SHP77 treated with DMSO at 0.1 percent for 48 hours (cell line): ENCODE results near the gene ABHD12B.
"Not testable (repeated sequence)": the region's sequence is repeated elsewhere in the genome, so short reads cannot be mapped to it uniquely, and the experiment has no call there.

Experiments used
- DNase-seq: peaks from one replicate; lab custom pipeline; 2025; lab: John Stamatoyannopoulos, UW

The ABHD12B gene

GRCh38 chr14:50936882-50937281 is 65.0 kb downstream of the ABHD12B start:
- DNase-seq: no peak

- DNase-seq: no peak
Observed at GRCh38 chr14:50937325-50937724, 65.5 kb downstream of the ABHD12B start.

GRCh38 chr14:50937800-50938199 is 65.9 kb downstream of the ABHD12B start:
- DNase-seq: no peak

DNA sequence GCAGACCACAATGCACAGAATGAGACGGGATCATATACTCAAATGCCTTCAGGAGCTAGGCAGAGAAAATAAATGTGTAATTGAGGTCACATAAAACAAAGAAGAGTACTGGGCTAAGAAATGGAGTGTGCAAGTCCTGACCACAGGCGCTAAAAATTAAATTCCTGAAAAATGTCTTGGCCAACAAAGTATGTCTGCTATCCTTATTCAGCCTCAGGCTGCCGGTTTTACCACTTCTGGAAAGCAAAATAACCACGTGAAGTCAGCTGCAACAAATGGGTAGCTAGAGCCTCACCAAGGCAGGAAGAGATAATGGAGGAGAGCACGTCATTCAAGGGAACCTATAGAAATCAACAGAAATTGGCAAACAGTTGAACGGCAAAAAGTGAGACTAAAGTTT is 69.3 kb downstream of the ABHD12B start:
- DNase-seq: no peak

GRCh38 chr14:50941638-50942037 is 69.8 kb downstream of the ABHD12B start:
- not testable (repeated sequence) for DNase-seq

DNA sequence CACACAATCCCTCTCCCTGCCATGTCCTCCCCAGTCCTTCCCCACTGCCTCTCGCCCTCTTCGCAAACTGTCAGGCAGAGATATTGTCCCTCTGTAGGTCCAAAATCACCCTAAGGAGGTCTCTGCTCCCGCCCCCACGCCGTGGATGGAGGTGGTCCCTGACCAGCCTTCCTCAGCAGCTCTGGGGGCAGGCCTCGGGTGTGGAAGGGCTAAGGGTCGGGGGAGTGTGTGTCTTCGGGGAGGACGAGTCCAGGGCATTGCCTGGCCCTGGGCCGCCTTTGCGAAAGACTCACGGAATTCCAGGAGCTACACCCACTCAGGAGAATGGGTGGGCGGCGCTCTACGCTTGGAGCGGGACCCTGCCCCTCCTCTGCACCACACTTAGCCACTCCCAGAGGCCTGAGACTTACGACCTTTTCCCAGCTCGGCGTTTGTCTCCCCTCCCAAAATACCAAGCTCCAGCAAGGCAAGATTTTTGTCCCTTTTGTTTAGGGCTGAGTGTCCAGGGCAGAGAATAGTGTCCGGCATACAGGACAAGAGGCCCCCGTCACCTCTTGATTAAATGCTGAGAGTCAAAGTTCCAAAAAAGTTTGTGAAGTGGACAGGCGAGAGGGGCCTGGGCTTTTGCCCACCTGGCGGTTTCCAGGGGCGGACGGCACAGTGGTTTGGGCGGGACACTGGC is 71.5 kb downstream of the ABHD12B start:
- DNase-seq: no peak

GRCh38 chr14:50943943-50944646 is 72.2 kb downstream of the ABHD12B start, which contains the start of gene PYGL:
TSS of gene PYGL (minus strand) at chr14:50944483. CDS start at chr14:50944403, 80 bp downstream.
- DNase-seq: no peak

GRCh38 chr14:50944647-50945413 is 73.0 kb downstream of the ABHD12B start:
- DNase-seq: peak; percentile 47

DNA sequence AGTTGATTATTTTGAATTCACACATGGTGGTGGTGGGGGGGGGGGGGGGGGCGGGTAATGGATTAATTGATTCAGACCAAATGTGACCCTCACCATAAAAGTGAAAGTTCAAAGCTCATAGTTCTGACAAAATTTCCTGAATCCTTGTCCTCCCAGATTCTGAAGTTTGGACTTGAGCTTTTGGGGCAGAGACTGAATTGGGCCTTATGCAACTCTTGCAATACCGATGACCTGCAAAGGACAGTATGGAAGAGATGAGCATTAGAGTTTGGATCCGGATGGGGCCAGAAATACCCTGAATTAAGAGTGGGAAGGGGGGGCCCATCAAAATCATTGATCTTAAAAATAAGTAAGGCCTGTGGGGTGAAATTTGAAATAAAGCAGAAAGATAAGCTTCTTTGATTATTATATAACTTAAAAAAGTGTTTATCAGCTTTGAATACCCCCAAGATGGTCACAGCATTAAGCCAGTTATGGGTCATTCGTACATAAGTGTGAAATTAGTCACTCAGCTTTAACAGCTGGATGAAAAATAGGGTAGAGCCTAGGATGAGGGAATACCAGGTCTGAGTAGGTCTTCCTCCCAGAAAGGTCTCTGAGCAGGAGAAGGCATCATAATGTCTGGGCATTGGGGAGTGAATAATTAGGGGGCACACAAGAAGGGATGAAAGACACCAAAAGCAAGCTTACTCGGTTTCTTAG is 74.5 kb downstream of the ABHD12B start:
- DNase-seq: no peak

DNA sequence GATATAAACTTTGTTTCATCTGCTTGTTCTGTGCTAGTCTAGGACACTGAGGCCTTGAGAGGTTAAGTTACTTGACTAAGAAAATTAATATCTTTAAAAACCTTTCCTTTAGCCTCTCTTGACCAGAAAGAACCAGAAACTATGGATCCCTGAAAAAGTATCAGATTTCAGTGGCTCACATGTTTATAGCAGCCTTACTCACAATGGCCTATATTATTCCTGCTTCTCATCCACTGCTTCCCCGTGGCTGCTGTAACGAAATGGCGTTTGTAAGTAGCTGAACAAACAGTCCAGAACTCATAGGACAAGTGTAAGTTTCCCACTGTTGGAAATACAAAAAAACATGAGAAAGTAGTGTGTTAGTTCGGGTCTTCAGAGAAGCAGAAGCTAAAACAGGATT is 75.6 kb downstream of the ABHD12B start:
- no peak for DNase-seq

DNA sequence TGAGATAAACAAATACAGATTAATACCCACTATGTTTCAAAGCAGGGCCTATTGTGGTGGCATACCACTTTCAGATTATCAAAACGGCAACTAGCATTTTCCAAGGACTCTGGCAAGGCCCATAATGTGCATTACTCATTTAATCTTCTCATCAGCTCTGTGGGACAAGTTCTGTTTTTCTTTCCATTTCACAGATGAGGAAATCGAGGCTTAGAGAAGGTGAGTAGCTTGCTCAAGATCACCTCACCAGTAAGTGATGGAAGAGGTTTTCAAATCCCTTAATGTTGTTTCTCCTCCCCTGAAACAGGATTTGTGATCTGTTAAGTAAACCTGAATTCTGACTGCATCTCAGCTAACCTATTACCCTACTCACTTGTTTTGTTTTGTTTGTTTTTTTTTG is 76.4 kb downstream of the ABHD12B start:
- DNase-seq: no peak

DNA sequence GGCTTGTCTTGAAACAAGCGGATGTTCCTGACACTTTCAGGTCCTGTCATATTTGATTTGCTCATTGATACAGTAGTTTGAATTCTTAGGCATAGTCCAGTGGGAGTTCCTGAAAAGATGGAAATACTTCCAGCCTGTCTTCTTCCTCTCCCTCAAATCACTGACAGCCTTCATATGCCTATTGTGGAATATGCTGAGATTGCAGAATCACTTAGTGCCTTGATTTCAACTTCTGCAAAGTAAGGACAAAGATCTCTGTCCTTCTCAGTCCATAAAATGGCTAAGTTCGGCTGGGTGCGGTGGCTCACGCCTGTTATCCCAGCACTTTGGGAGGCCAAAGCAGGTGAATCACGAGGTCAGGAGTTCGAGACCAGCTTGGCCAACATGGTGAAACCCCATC is 79.2 kb downstream of the ABHD12B start:
- DNase-seq: no peak

GRCh38 chr14:50953502-50953901 is 81.6 kb downstream of the ABHD12B start:
- DNase-seq: no peak
